ENCODE results near the gene ZFP64.

ZFP64 gene

GRCh38 chr20:52190437-52191131 lies 995 bp downstream of the ZFP64 start:
- no peak for TF ChIP-seq CTCF (IDR thresholded peaks at IDR 0.05; ENCODE audit: insufficient read depth, missing control alignments)
- DNase-seq (ENCODE audit: insufficient read length, low spot score) (no peak), FAIRE-seq (no peak)

GRCh38 chr20:52181766-52182165 lies 9.8 kb downstream of the ZFP64 start:
- DNase-seq (ENCODE audit: insufficient read length, low spot score) (no peak), FAIRE-seq (no peak)
- no peak for TF ChIP-seq CTCF (IDR thresholded peaks at IDR 0.05; ENCODE audit: insufficient read depth, missing control alignments)

- FAIRE-seq (no peak), DNase-seq (ENCODE audit: insufficient read length, low spot score) (no peak)
- TF ChIP-seq CTCF (IDR thresholded peaks at IDR 0.05; ENCODE audit: insufficient read depth, missing control alignments) = no peak
Observed at GRCh38 chr20:52180180-52180840, 11.3 kb downstream of the ZFP64 start.

GRCh38 chr20:52179331-52180179 lies 12.0 kb downstream of the ZFP64 start:
- TF ChIP-seq CTCF (IDR thresholded peaks at IDR 0.05; ENCODE audit: insufficient read depth, missing control alignments) = no peak
- no peak for FAIRE-seq

GRCh38 chr20:52178691-52179090 lies 12.9 kb downstream of the ZFP64 start:
- FAIRE-seq = no peak

More at GRCh38 chr20:52179331-52180179, 12.0 kb downstream of the ZFP64 start:
- DNase-seq (ENCODE audit: insufficient read length, low spot score) = no peak

GRCh38 chr20:52175840-52176239 lies 15.7 kb downstream of the ZFP64 start:
- FAIRE-seq (no peak), DNase-seq (ENCODE audit: insufficient read length, low spot score) (no peak)
- TF ChIP-seq CTCF (IDR thresholded peaks at IDR 0.05; ENCODE audit: insufficient read depth, missing control alignments) = no peak

More at GRCh38 chr20:52178691-52179090, 12.9 kb downstream of the ZFP64 start:
- DNase-seq (ENCODE audit: insufficient read length, low spot score) = no peak
- no peak for TF ChIP-seq CTCF (IDR thresholded peaks at IDR 0.05; ENCODE audit: insufficient read depth, missing control alignments)
